HG02678 (cell line): ENCODE data around the gene AP3S1.
"Not testable (repeated sequence)": the region's sequence is repeated elsewhere in the genome, so short reads cannot be mapped to it uniquely, and the experiment has no call there.

Source experiments
- ATAC-seq: cut with Tn5 transposase; IDR thresholded peaks from one replicate; pipeline ENCODE4 v1.9.1; 2021; ENCODE audit warnings: mild to moderate bottlenecking, moderate library complexity; ENCODE audit not compliant: unreplicated experiment

The AP3S1 gene

DNA sequence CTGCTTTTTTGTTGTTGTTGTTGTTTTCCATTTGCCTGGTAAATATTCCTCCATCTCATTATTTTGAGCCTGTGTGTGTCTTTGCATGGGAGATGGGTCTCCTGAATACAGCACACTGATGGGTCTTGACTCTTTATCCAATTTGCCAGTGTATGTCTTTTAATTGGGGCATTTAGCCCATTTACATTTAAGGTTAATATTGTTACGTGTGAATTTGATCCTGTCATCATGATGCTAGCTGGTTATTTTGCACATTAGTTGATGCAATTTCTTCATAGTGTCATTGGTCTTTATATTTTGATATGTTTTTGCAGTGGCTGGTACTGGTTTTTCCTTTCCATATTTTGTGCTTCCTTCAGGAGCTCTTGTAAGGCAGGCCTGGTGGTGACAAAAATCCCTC lies 16.8 kb upstream of the AP3S1 start:
- not testable (repeated sequence) for ATAC-seq

GRCh38 chr5:115825948-115826347 lies 15.8 kb upstream of the AP3S1 start:
- no peak for ATAC-seq

DNA sequence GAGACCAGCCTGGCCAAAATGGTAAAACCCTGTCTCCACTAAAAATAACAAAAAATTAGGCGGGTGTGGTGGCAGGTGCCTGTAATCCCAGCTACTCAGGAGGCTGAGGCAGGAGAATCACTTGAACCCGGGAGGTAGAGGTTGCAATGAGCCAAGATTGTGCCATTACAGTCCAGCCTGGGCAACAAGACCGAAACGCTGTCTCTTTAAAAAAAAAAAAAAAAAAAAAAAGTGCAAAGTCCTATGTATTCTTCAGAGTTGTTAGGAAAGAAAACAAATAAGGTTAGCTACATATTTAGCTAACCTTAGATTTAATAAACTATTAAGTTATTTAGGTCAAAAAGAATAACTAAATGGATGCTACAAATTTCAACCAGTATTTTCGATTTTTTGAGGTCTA lies 11.8 kb upstream of the AP3S1 start:
- no peak for ATAC-seq

DNA sequence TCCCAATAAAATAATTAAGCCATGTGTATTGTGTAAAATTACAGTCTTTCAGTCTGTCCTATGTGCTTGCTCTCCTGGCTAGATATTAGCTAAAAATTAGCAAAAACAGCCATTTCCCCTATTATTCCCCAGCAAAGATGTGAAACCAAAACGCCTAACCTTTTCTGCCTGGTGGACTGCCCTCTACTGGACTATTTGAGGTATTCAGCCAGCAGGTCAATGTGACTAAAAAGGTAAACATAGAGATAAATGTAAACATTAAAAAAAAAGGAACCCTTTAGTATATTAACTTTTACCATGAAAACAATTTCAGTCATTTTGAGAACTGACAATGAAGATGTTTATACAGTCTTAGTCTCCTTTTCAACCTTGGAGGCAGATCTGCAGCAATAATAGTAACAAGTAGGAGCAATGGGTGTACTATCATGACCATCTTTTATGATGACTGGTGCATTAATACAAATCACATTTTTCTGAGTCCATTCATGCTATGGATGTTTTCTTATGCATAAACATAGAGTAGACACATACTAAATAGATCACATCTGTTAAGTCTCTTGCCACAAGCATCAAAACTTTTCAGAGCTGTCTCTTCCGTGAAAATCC lies 10.5 kb upstream of the AP3S1 start:
- peak; percentile 88 for ATAC-seq

DNA sequence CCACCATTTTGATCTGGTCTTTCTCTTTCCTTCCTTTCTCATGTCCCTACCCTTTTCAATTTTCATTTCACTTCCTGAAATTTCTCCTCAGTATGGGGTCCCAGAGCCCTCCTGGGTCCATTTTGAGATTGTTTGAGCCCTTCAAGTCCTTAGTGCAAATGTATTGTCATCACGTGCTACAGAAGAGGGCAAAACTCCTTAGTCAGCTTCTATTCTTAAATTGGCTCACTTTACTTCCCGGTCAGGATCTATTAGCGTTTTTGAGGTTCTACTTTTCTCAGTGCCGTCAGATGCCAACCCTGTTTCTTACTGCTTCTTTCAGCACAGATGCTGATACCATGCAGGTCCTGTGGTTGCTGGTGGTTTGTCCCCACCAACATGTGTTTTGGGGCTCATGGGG lies 6.3 kb upstream of the AP3S1 start:
- no peak for ATAC-seq

DNA sequence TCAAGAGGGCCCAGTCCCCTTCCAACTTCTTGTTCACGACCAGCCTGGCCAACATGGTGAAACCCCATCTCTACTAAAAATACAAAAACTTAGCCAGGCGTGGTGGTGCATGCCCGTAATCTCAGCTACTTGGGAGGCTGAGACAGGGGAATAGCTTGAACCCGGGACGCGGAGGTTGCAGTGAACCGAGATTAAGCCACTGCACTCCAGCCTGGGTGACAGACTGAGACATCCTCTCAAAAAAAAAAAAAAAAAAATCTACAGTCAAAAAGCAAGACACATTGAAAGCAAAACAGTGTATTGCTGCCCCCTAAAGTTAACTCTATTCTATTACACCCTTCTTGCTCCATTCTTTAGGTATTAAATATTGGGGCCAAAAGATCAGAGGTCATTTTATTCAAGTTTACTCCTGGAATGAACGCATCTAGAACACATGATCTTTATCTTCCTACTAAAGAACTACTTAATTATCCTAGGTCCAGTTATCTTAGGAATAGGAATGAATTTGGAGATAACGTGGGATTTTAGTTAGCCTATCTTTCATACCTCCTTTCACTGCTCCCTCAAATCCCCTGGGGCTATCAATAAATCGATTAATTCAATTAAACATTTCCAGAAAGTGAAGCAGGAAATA lies 2.7 kb upstream of the AP3S1 start:
- peak; percentile 17 for ATAC-seq

DNA sequence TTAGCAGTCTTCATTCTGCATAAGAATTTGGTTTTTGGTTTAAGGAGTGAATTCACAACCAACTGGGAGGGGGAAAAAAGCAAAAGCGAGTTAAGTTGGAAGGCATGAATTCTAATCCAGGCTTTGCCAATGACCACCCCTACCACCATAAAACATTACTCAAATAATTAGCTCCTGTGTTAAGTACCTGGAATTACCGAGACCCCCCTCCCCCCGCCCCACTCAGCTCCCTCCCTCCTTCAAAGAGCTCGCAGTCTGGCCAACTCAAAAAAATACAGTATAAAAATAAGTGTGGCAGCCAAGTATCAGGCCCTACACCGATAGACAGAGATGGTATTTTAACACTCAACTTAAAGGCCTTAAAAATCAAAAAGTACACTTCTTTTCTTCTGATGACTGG lies 862 bp upstream of the AP3S1 start:
- ATAC-seq = no peak

DNA sequence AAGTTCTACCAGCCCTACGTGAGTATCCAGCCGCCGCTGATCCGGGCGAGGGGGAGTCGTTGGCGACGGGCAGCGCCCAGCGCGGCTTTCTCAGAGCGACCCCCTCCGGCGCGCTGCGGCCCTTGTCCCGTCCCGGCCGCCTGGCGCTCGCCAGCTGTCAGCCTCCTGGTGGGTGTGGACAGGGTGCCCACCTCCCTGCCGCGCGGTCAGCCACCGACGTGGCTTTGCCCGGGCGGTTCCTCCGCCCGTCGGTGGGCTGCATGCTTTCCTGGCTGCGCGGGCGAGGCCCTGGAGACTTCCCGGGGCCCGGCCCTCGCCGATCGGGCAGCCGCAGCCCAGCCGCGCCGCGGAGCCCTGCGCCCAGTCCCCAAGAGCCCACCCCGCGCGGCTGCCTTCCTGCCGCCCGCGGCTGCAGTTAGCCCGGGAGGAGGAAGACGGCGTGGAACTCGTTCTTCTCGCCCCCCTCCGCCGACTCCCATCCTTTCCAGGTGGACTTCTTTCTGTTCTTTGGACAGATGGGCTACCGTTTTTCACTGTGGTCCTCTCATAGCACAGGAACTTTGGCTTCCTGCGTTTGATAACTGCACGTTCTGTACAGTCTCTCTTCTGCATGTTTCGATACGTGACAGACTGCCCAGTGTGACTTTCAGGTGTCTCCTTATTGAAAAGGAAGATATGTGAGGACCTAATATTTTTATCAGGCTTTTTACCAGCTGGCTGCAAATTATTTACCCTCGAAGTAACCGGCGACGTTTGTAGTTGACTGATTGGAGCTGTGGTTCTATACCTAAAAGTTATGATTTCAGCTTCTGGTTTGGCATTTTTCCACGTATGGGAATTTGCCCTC lies 577 bp downstream of the AP3S1 start:
- ATAC-seq = peak; percentile 32

DNA sequence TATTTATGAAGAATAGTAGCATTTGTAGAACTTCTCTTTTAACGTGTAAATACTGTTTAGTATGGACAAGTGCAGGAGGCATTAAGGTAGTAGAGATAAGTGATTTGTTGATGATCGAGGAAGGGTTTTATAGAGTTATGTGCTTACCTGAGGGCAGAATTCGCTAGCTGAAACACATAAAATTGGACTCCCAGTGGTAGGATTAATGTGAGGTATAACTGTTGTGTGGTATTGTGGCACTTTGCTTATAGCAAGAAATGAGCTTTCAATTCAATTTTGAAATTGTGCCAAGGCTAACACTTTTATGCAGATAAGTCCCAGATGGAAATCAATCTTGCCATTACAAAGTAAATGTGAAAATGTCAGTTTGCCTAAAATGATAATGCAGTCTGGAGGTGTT lies 1.2 kb downstream of the AP3S1 start:
- no peak for ATAC-seq

GRCh38 chr5:115843444-115844130 lies 1.9 kb downstream of the AP3S1 start:
- no peak for ATAC-seq

- no peak for ATAC-seq
These were observed 2.6 kb downstream of the AP3S1 start for GRCh38 chr5:115844321-115844817.

DNA sequence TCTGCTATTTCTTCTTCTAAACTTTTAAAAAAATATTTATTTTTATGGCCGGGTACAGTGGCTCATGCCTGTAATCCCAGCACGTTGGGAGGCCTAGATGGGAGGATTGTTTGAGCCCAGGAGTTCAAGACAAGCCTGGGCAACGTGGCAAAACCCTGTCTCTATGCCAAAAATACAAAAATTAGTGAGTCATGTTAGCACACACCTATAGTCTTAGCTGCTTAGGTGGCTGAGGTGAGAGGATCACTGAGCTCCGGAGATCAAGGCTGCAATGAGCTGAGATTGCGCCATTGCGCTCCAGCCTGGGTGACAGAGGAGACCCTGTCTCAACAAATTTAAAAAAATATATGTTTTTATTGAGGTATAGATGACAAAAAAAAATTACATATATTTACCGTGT lies 5.6 kb downstream of the AP3S1 start:
- no peak for ATAC-seq

GRCh38 chr5:115849258-115849798 lies 7.6 kb downstream of the AP3S1 start:
- ATAC-seq = no peak

DNA sequence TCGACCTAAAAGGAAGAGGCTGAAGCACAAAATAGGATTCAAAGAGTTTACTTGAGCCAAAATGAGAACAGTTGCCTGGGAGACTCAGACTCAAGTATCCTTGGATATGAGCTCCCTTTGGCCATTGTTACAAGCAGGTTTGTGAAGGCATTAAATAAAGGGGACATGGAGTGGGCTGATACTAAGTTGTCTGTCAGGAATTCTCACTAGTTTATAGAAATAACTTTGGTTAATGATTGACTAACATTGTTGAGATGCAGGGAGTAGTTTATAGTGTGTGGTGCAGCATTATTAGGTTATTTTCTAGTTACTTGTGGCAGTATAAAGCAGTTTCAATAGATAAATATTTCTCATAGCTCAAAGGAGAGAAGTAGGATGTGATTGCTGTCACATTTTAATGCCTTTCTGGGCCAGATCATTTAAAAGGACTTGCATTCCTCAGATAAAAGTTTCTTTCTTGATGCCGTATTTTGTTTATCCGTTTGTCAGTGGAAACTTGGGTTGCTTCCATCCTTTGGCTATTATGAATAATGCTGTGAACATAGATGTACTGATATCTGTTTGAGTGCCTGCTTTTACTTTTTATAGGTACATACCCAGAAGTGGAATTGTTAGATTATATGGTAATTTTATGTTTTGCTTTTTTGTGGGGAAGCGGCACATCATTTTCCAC lies 9.1 kb downstream of the AP3S1 start:
- no peak for ATAC-seq

DNA sequence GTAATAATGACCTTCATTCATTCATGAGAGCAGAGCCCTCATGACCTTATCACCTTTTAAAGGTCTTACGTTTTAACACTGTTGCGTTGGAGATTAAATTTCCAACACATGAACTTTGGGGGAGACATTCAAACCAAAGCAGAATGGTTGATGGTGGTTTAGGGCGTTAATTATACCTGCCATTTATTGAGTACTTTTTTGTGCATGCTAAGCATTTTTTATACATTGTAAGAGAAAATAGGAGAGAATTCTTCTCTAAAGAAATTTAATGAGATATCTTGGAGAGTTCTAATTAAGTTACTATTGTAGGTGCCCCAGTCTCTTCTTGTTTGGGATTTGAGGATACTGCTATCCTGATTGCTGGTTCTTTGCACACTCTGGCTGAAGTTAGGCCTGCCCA lies 12.4 kb downstream of the AP3S1 start:
- no peak for ATAC-seq

DNA sequence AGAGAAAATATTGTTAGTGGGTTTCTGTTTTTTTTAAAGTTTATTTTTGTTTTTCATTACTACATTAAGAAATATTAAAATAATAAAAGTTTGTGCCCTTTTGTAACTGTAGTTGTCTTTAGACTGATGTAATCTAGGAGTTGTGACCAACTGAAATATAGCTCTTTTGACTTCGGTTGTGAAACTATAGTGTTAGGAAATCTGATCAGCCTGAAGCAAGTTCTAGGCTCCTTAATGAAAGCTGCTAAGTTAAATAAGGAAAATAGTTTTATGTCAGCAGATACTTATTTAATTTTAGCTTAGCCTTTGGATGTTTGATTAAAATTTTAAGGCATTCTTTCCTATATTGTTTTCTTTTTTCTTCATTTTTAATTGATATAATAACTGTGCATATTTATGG lies 14.2 kb downstream of the AP3S1 start:
- no peak for ATAC-seq

- no peak for ATAC-seq
These were observed 15.3 kb downstream of the AP3S1 start for GRCh38 chr5:115857057-115857479.

DNA sequence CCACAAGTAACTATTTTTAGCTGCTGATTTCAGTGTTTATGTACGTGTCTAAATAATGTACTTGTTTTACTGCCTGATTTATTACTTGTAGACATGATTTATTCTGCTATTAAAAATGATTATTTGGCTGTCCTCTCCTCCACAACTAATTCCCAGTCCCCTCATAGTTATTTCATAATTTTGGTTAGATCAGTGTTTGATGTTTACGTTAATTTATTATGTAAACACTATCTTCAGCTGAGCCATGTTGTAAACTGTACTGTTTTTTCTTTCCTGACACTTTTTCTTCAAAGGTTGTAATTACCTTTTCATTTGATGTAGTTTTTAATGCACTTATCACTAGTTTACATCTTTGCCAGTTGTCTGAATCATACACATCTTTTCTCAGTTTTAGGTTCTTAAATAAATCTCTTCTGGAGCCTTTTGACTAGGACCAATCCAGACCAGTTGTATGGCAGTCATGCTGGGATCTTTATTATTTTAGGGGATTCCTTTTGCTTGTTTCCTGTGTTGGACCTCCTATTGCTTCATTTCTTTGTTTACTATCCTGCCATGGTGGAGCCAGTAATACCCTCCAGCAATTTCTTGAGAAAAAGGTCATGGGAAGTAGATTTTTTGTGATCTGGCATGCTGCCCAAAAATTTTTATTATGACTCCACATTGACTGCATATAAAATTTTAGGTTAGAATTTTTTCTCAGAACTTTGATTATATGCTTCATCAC lies 16.1 kb downstream of the AP3S1 start:
- peak; percentile 19 for ATAC-seq

GRCh38 chr5:115858396-115858795 lies 16.7 kb downstream of the AP3S1 start:
- ATAC-seq = peak; percentile 45

DNA sequence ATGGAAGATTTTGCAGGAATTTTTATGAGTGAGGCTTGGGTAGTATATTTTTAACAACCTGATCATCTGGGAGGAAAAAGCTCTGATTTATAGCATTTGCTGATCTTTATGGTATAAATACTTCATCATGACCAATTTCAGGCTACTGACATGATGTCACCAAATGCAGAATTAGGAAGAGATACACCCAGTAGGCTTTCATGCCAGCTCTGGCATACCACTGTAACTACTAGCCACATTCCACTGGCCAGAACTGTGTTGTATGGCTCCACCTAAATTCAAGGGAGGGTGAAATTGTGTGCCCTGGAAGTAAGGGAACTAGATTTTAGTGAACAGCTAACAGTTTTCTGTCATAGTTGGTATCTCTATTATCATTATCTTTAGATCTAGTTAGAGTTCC lies 17.6 kb downstream of the AP3S1 start:
- ATAC-seq = no peak
